Neural crest cell (in vitro differentiated cells): Measurements from ENCODE around the gene C4orf54. TPM values are rescaled to one million over a fixed set of nuclear protein-coding genes. Genes with fewer than 3 reads are reported as not detected.

Source experiments
- DNase-seq: peaks from one replicate; pipeline ENCODE4 v3.0.0; 2021; ENCODE audit warnings: low read depth, mixed read lengths, low spot score
- H3K27ac Mint-ChIP-seq: one replicate; pipeline ENCODE4 v1.8.0; 2021; ENCODE audit warnings: mild to moderate bottlenecking, mixed read lengths; ENCODE audit not compliant: unreplicated experiment
- H3K27me3 Mint-ChIP-seq: 2 replicates; pipeline ENCODE4 v1.8.0; 2021; ENCODE audit warnings: low read depth, mild to moderate bottlenecking, mixed read lengths
- H3K36me3 Mint-ChIP-seq: 2 replicates; pipeline ENCODE4 v1.8.0; 2021; ENCODE audit warnings: low read depth, mild to moderate bottlenecking, mixed read lengths
- H3K4me1 Mint-ChIP-seq: 2 replicates; pipeline ENCODE4 v1.8.0; 2021; ENCODE audit warnings: mixed read lengths
- H3K4me3 Mint-ChIP-seq: one replicate; pipeline ENCODE4 v1.8.0; 2021; ENCODE audit warnings: mild to moderate bottlenecking, mixed read lengths
- H3K9me3 Mint-ChIP-seq: 2 replicates; pipeline ENCODE4 v1.8.0; 2021; ENCODE audit warnings: mixed read lengths
- long read RNA-seq: library from polyadenylated mRNA; unstranded; transcript quantifications from one replicate; pipeline ENCODE4 v2.0.0, GENCODE V29; 2020
- total RNA-seq: library from RNA; stranded (reverse); gene quantifications from 2 replicates; pipeline ENCODE4 v1.2.1, GENCODE V29; 2021
- TF ChIP-seq, protein P1 (sequence below): fragments of 200-600 bp; sonication (generic); conservative IDR thresholded peaks from 2 replicates; pipeline ENCODE4 v1.5.0; 2021; ENCODE audit warnings: antibody characterized with exemption, mild to moderate bottlenecking

Gene C4orf54
- 0.05 TPM in 2 replicates for total RNA-seq
- long read RNA-seq = 0 reads

DNA sequence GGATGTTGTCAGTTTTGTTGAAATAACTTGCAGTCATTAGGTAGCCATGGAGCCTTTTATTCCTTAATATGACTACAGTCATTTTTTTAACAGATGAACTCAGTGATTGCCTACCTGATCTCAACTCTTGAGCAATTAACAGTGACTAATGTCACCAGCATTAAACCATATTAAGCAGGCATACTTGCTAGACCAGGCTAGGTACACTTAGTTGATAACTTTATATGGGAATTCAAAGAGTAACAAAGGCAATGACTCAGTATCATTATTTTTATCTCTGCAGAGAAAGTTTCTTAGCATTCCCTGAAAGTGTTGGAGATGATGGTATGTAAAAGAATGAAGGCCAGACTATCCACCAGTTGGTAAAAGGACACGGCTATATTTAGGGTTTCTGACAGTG is at the start of gene C4orf54:
Gene C4orf54, minus strand, starts transcription at position 31 of the 400 bp plus-strand sequence. CDS start 3,180 bp downstream, outside the sequence.
- TF ChIP-seq, protein P1, sequence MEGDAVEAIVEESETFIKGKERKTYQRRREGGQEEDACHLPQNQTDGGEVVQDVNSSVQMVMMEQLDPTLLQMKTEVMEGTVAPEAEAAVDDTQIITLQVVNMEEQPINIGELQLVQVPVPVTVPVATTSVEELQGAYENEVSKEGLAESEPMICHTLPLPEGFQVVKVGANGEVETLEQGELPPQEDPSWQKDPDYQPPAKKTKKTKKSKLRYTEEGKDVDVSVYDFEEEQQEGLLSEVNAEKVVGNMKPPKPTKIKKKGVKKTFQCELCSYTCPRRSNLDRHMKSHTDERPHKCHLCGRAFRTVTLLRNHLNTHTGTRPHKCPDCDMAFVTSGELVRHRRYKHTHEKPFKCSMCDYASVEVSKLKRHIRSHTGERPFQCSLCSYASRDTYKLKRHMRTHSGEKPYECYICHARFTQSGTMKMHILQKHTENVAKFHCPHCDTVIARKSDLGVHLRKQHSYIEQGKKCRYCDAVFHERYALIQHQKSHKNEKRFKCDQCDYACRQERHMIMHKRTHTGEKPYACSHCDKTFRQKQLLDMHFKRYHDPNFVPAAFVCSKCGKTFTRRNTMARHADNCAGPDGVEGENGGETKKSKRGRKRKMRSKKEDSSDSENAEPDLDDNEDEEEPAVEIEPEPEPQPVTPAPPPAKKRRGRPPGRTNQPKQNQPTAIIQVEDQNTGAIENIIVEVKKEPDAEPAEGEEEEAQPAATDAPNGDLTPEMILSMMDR = no peak
- no peaks in the 10 kb centered on the region for H3K36me3 Mint-ChIP-seq
- no peak within 1 kb of the TSS for H3K27ac Mint-ChIP-seq
- peaks cover 11% of the 10 kb centered on the region for H3K4me1 Mint-ChIP-seq
- DNase-seq = no peak
- H3K27me3 Mint-ChIP-seq = no peaks in the 10 kb centered on the region
- H3K9me3 Mint-ChIP-seq = no peaks in the 10 kb centered on the region
- H3K4me3 Mint-ChIP-seq = no peak within 1 kb of the TSS

DNA sequence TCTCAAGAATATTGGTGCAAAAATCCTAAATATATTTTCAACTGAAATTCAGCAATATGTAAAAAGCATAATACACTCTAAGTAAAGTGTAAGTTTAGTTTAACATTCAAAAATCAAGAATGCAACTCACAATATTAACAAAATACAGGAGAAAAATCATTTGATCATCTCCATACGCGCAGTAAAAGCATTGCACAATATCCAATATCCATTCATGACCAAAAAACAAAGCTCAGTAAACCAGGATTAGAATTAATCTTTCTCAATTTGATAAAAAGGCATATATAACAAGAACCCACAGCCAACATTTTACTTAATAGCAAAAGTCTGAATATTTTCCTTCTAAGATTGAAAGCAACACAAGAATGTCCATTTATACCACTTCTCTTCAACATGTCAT is 48.3 kb upstream of the C4orf54 start:
- Mint-ChIP-seq H3K27me3 (no peaks in the 10 kb centered on the region), H3K27ac (no peak overlapping the region), H3K36me3 (no peaks in the 10 kb centered on the region), H3K4me1 (no peaks in the 10 kb centered on the region), H3K9me3 (peaks cover 5% of the 10 kb centered on the region), H3K4me3 (no peak overlapping the region)
- DNase-seq = no peak
- TF ChIP-seq, protein P1 = no peak

DNA sequence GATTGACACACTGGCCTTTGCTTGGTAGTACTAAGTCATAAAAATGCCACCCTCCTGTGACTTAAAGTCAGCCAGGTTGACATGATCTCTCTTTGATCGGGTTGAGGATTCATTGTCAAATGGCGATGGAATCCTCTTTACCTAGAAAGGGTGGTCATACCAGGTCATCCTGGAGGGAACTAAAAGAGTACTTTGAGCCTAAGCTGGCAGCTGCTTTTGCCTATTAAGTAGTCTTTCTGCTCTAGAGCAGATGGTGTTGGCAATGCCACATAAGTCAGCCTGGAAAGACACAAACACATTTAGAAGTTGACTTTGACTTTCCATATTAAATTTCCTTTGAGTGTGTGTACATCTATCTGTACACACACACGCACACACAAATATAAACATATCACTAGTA is 39.2 kb upstream of the C4orf54 start:
- peaks cover 3% of the 10 kb centered on the region for H3K9me3 Mint-ChIP-seq
- no peak for DNase-seq
- H3K4me1 Mint-ChIP-seq = no peaks in the 10 kb centered on the region

DNA sequence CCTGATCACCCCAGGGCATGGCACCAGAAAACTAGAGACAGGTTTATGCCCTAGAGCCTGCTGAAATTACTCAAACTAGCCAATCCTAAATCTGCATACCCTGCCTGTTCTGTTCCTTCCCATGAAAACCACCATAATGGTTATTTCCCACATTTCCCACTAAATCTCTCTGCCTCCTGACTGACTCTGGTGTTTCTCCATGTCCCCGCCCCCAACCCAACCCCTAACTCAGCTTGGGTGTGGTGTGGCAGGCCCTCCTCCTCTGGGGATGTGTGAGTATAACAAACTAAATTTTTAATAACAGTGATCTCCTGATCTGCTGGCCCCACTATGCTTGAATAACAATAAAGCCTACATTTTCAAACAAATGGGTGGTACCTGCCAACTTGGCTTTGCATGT is 35.5 kb upstream of the C4orf54 start:
- TF ChIP-seq, protein P1 = no peak
- Mint-ChIP-seq H3K36me3 (peaks cover 7% of the 10 kb centered on the region), H3K4me3 (no peak overlapping the region), H3K9me3 (peaks cover 18% of the 10 kb centered on the region), H3K4me1 (no peaks in the 10 kb centered on the region), H3K27ac (no peak overlapping the region), H3K27me3 (no peaks in the 10 kb centered on the region)
- no peak for DNase-seq

More for the DNA sequence above, 39.2 kb upstream of the C4orf54 start:
- H3K27ac Mint-ChIP-seq = no peak overlapping the region
- H3K36me3 Mint-ChIP-seq = no peaks in the 10 kb centered on the region
- H3K27me3 Mint-ChIP-seq = no peaks in the 10 kb centered on the region
- no peak overlapping the region for H3K4me3 Mint-ChIP-seq
- TF ChIP-seq, protein P1 = no peak

DNA sequence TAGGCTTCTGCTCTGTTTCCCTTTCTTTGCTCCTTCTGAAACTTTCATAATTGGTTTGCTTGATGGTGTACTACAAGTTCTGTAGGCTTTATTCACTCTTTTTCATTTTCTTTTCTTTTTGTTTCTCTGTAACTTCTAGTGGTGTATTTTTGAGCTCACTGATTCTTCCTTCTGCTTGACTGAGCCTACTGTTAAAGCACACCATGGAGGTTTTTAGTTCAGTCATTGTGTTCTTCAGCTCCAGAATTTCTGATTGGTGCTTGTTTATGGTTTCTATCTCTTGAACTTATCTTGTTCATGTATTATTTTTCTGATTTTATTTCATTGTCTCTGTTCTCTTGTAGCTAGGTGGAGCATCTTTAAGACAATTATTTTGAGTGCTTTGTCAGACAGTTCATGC is 33.4 kb upstream of the C4orf54 start:
- H3K27me3 Mint-ChIP-seq = no peaks in the 10 kb centered on the region
- no peak overlapping the region for H3K4me3 Mint-ChIP-seq
- H3K27ac Mint-ChIP-seq = no peak overlapping the region
- H3K36me3 Mint-ChIP-seq = peaks cover 7% of the 10 kb centered on the region
- DNase-seq = no peak
- H3K4me1 Mint-ChIP-seq = no peaks in the 10 kb centered on the region
- peaks cover 18% of the 10 kb centered on the region for H3K9me3 Mint-ChIP-seq
- TF ChIP-seq, protein P1 = no peak

DNA sequence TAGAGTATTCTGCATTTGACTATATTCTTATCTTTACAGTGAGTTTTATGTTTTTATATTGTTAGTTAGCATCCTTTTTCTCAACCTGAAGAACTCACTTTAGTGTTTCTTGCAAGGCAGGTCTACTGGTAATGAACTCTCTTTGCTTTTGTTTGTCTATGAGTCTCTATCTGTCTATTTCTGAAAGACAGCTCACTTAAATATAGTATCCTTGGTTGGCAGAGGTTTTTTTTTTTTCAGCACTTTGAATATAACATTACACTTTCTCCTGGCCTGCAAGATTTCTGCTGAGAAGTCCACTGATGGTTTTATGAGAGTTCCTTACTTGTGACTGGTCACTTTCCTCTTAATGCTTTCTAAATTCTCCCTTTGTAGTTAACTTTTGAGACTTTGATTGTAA is 32.8 kb upstream of the C4orf54 start:
- peaks cover 18% of the 10 kb centered on the region for H3K9me3 Mint-ChIP-seq
- H3K4me1 Mint-ChIP-seq = no peaks in the 10 kb centered on the region
- TF ChIP-seq, protein P1 = no peak
- DNase-seq = no peak
- no peak overlapping the region for H3K4me3 Mint-ChIP-seq
- H3K27ac Mint-ChIP-seq = no peak overlapping the region
- no peaks in the 10 kb centered on the region for H3K27me3 Mint-ChIP-seq
- H3K36me3 Mint-ChIP-seq = peaks cover 7% of the 10 kb centered on the region
